CD8-positive, alpha-beta memory T cell (primary cell): ENCODE data around the gene TMCO2. TPM values are rescaled to one million over a fixed set of nuclear protein-coding genes. Genes with fewer than 3 reads are reported as not detected.
A peak's percentile ranks its signal among the peaks of the same experiment; 100 is the strongest.
"Not testable (repeated sequence)": the region's sequence is repeated elsewhere in the genome, so short reads cannot be mapped to it uniquely, and the experiment has no call there.

Source experiments
- CTCF ChIA-PET: fragments of 350-600 bp; sonication (Branson Sonifier 250); formaldehyde crosslinking; loops from one replicate; lab custom pipeline; 2021; ENCODE audit warnings: antibody characterized with exemption; lab: Charles Lee
- POLR2A ChIA-PET: fragments of 350-600 bp; sonication (Branson Sonifier 250); formaldehyde crosslinking; loops from one replicate; lab custom pipeline; 2021; ENCODE audit warnings: antibody characterized with exemption; lab: Charles Lee
- DNase-seq, 5 donors: peaks; one replicate each; pipeline versions ENCODE4 v3.0.0 to v3.0.0-alpha.2; 2020 to 2022; ENCODE audit warnings: mixed read lengths in 1 of 5
- H3K27ac ChIP-seq: one replicate; pipeline ENCODE4 v1.7.0; 2013; ENCODE audit warnings: low read depth, mild to moderate bottlenecking, low read length, moderate library complexity
- H3K27me3 ChIP-seq: 2 replicates; pipeline ENCODE4 v1.7.0; 2013; ENCODE audit warnings: low read length, mild to moderate bottlenecking; ENCODE audit not compliant: insufficient read depth, poor library complexity, severe bottlenecking
- H3K36me3 ChIP-seq: 2 replicates; pipeline ENCODE4 v1.7.0; 2013; ENCODE audit warnings: mild to moderate bottlenecking, low read length, moderate library complexity; ENCODE audit not compliant: insufficient read depth
- H3K4me1 ChIP-seq: 2 replicates; pipeline ENCODE4 v1.7.0; 2013; ENCODE audit warnings: mild to moderate bottlenecking, low read length, moderate library complexity; ENCODE audit not compliant: insufficient read depth
- H3K4me3 ChIP-seq: 2 replicates; pipeline ENCODE4 v1.7.0; 2013; ENCODE audit warnings: mild to moderate bottlenecking, low read length
- H3K9me3 ChIP-seq: 2 replicates; pipeline ENCODE4 v1.7.0; 2013; ENCODE audit warnings: mild to moderate bottlenecking, low read length
- H3K27ac Mint-ChIP-seq, 8 donors: one replicate each; pipeline ENCODE4 v1.8.0; 2020 to 2021; ENCODE audit warnings: mixed read lengths in 8 of 8, mild to moderate bottlenecking in 6 of 8, inconsistent platforms in 3 of 8, moderate library complexity in 3 of 8
- H3K27me3 Mint-ChIP-seq, 2 donors: one replicate each; pipeline ENCODE4 v1.8.0; 2020 to 2021; ENCODE audit warnings: mixed read lengths in 2 of 2, mild to moderate bottlenecking in 1 of 2, moderate library complexity in 1 of 2
- H3K36me3 Mint-ChIP-seq, 3 donors: one replicate each; pipeline ENCODE4 v1.8.0; 2020 to 2021; ENCODE audit warnings: mixed read lengths in 3 of 3, inconsistent platforms in 1 of 3, mild to moderate bottlenecking in 1 of 3
- H3K4me1 Mint-ChIP-seq, 3 donors: one replicate each; pipeline ENCODE4 v1.8.0; 2020 to 2021; ENCODE audit warnings: mixed read lengths in 3 of 3, inconsistent platforms in 1 of 3, mild to moderate bottlenecking in 1 of 3
- H3K4me3 Mint-ChIP-seq, 7 donors: one replicate each; pipeline ENCODE4 v1.8.0; 2020 to 2021; ENCODE audit warnings: mixed read lengths in 7 of 7, mild to moderate bottlenecking in 6 of 7, moderate library complexity in 4 of 7, inconsistent platforms in 2 of 7
- H3K9me3 Mint-ChIP-seq, 5 donors: one replicate each; pipeline ENCODE4 v1.8.0; 2020 to 2022; ENCODE audit warnings: mixed read lengths in 5 of 5, mild to moderate bottlenecking in 3 of 5, moderate library complexity in 2 of 5, inconsistent platforms in 1 of 5
- polyA plus RNA-seq: library from polyadenylated mRNA; unstranded; fragments of 300-500 nt; fragmentation: Illumina TruSeq; gene quantifications from one replicate; pipeline ENCODE4 v1.2.3, GENCODE V29; 2021
- total RNA-seq, 2 experiments: library from RNA; stranded (reverse); gene quantifications; one replicate each; pipeline ENCODE4 v1.2.3, GENCODE V29; 2021

The TMCO2 gene
- total RNA-seq = not detected
- not detected for polyA plus RNA-seq

DNA sequence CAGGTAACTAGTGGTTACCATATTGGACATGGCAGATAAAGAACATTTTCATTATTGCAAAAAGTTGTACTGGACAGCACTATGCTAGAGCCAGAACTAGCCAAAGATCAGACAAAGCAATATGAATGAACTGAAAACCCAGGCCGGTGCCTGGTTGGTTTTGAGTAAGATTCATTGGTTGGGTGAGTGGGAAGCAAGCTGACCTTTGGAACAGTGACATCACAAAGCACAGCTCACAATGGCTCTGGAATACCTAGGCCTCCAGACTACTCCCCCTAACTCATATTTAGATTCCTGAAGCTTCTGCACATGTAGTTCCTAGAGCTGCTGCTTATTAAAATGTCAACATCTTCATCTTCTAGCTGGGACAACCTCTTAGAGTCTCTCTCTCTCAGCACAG lies at the start of gene TMCO2:
Gene TMCO2 (plus strand): TSS at position 283 of the 400 bp plus-strand sequence. CDS start 57 bp downstream, at position 340.
- H3K4me1 Mint-ChIP-seq = peaks cover 8 to 21% (median 9%) of the 10 kb centered on the region in 3 donors
- H3K27me3 ChIP-seq = no peaks in the 10 kb centered on the region
- POLR2A ChIA-PET = no interaction called here
- H3K4me1 ChIP-seq = no peaks in the 10 kb centered on the region
- no peak within 1 kb of the TSS for H3K27ac ChIP-seq
- H3K27ac Mint-ChIP-seq = no peak within 1 kb of the TSS
- no peak within 1 kb of the TSS for H3K4me3 ChIP-seq
- no peaks in the 10 kb centered on the region for H3K27me3 Mint-ChIP-seq
- no peaks in the 10 kb centered on the region for H3K36me3 ChIP-seq
- no peaks in the 10 kb centered on the region for H3K36me3 Mint-ChIP-seq
- DNase-seq = no peak
- CTCF ChIA-PET = interaction anchor here (1.3 kb wide), 1 partner anchor 10 kb away, joined by 3 read pairs; no protein-coding TSS in a partner anchor
- H3K9me3 ChIP-seq = no peaks in the 10 kb centered on the region
- no peak within 1 kb of the TSS for H3K4me3 Mint-ChIP-seq
- H3K9me3 Mint-ChIP-seq = no peaks in the 10 kb centered on the region

DNA sequence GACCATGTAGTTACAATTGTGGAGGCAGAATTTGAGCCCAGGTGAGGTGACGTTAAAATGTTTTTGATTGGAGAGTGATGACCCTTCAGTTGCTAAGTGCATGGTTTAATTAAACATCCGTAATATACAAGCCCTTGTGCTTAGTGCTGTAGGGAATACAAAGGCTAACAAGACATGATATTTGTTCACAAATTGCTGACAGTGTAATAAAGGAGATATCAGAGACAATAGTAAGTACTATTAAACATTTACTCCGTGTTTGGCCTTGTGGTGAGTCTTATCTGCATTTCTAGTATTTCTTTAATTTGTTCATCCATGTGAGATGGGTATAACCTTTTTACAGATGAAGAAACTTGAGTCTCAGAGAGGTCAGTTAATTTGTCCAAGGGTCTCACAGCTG lies 48.6 kb upstream of the TMCO2 start:
- peaks cover 10% of the 10 kb centered on the region for H3K36me3 ChIP-seq
- ChIA-PET CTCF (interaction anchor here (2.6 kb wide), 1 partner anchor 13 kb away, joined by 7 read pairs; no protein-coding TSS in a partner anchor), POLR2A (no interaction called here)
- Mint-ChIP-seq H3K9me3 (no peaks in the 10 kb centered on the region), H3K4me1 (peaks cover 8 to 11% (median 9%) of the 10 kb centered on the region in 3 donors), H3K4me3 (no peak overlapping the region), H3K27ac (peak overlapping the region in 1 of 8 donors; percentile 6), H3K36me3 (peaks cover 4 to 59% (median 13%) of the 10 kb centered on the region in 3 donors), H3K27me3 (no peaks in the 10 kb centered on the region)
- H3K27me3 ChIP-seq = no peaks in the 10 kb centered on the region
- DNase-seq = no peak
- H3K4me1 ChIP-seq = no peaks in the 10 kb centered on the region
- H3K9me3 ChIP-seq = no peaks in the 10 kb centered on the region
- H3K27ac ChIP-seq = no peak overlapping the region
- no peak overlapping the region for H3K4me3 ChIP-seq

DNA sequence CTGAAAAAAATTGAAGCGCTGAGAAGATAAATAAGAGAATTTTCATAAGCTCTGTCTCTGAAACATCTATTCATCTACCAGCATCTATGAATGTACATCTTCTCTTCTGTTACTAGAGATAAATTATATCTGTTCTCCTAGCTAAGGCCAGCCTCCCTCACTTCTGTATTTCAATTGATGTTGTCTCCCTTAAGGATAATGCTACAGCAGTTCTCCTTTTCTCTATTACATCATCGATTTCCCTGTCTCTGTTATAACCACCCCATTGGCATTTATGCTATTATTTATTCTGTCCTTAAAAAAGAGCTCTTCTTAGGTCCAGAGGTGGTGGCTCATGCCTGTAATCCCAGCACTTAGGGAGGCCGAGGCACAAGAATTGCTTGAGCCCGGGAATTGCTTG lies 42.9 kb upstream of the TMCO2 start:
- Mint-ChIP-seq H3K4me3 (no peak overlapping the region), H3K9me3 (no peaks in the 10 kb centered on the region), H3K27ac (peak overlapping the region in 1 of 8 donors; percentile 51), H3K36me3 (peaks cover 8 to 68% (median 18%) of the 10 kb centered on the region in 3 donors), H3K27me3 (peaks cover 0 to 2% of the 10 kb centered on the region in 2 donors), H3K4me1 (peaks cover 15 to 34% (median 15%) of the 10 kb centered on the region in 3 donors)
- Histone ChIP-seq H3K4me1 (no peaks in the 10 kb centered on the region), H3K27me3 (no peaks in the 10 kb centered on the region), H3K4me3 (no peak overlapping the region), H3K9me3 (no peaks in the 10 kb centered on the region), H3K36me3 (peaks cover 25% of the 10 kb centered on the region), H3K27ac (no peak overlapping the region)
- ChIA-PET POLR2A (no interaction called here), CTCF (interaction anchor here (1.0 to 2.1 kb wide), 2 partner anchors 61 to 110 kb away, joined by 3 to 9 read pairs; no protein-coding TSS in a partner anchor)
- no peak for DNase-seq

DNA sequence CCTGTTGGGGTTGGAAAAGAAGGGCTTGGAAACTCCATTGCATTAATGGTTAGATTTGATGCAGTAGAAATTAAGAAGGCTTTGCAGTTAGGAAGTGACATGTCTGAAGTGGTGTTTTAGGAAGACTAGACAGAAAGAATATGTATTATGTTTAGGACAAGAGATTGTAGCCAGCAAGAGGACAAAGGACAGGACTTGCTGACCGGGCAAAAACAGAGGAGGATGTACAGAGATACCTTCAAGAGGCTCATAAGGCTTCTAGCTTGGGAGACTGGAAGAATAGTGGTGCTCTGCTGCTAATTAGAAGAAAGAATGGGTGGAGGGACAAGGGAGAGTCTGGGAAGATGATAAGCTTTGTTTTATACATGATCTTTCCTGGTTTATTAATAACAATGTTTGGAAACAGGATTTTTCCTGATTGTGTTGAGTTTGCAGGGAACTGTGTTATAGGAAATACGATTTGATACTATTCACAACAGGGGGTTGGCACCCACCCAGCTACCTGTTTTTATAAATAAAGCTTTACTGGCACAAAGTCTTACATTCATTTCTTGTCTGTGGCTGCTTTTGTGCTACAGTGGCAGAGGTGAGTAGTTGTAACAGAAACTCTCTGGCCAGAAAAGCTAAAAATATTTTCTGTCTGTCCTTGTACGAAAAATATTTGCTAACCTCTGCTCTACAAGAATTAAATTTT lies 37.1 kb upstream of the TMCO2 start:
- no peaks in the 10 kb centered on the region for H3K9me3 ChIP-seq
- no peaks in the 10 kb centered on the region for H3K4me1 ChIP-seq
- DNase-seq = no peak
- no peak overlapping the region for H3K27ac ChIP-seq
- ChIA-PET POLR2A (no interaction called here), CTCF (interaction anchor here (1.6 kb wide), 1 partner anchor 9 kb away, joined by 4 read pairs; no protein-coding TSS in a partner anchor)
- peak overlapping the region in 4 of 8 donors; percentile 3 to 24 (median 12) for H3K27ac Mint-ChIP-seq
- H3K9me3 Mint-ChIP-seq = no peaks in the 10 kb centered on the region
- H3K4me3 Mint-ChIP-seq = no peak overlapping the region
- H3K36me3 ChIP-seq = peaks cover 30% of the 10 kb centered on the region
- H3K27me3 ChIP-seq = no peaks in the 10 kb centered on the region
- H3K36me3 Mint-ChIP-seq = peaks cover 3 to 75% (median 27%) of the 10 kb centered on the region in 3 donors
- H3K4me1 Mint-ChIP-seq = peaks cover 10 to 31% (median 28%) of the 10 kb centered on the region in 3 donors
- no peak overlapping the region for H3K4me3 ChIP-seq
- H3K27me3 Mint-ChIP-seq = no peaks in the 10 kb centered on the region

DNA sequence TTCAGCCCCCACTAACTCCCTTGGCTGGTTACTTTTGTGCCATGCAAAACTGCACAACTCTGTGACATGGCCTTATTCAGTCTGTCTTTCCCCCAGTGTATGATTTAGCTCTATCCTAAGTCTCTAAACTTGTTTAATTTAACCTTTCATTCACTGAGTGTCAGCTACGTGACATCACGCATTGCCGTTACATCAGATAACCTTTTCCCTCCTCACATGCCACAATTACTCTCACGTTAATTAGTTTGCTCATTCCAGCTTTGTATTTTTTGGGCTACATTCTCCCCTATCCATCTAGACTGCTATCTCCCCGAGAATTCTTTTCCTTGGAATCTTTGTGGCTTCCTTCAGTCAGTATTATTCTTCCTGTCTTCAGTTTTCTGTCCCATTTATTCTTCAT lies 29.4 kb upstream of the TMCO2 start:
- Mint-ChIP-seq H3K4me3 (no peak overlapping the region), H3K36me3 (peaks cover 0 to 47% (median 13%) of the 10 kb centered on the region in 3 donors), H3K4me1 (peaks cover 5 to 15% (median 13%) of the 10 kb centered on the region in 3 donors), H3K27ac (peak overlapping the region in 1 of 8 donors; percentile 26), H3K27me3 (no peaks in the 10 kb centered on the region), H3K9me3 (no peaks in the 10 kb centered on the region)
- H3K27me3 ChIP-seq = no peaks in the 10 kb centered on the region
- POLR2A ChIA-PET = no interaction called here
- no peaks in the 10 kb centered on the region for H3K4me1 ChIP-seq
- no peak for DNase-seq
- H3K9me3 ChIP-seq = no peaks in the 10 kb centered on the region
- H3K36me3 ChIP-seq = no peaks in the 10 kb centered on the region
- no peak overlapping the region for H3K27ac ChIP-seq
- H3K4me3 ChIP-seq = no peak overlapping the region
- CTCF ChIA-PET = interaction anchor here (1.9 kb wide), 1 partner anchor 8 kb away, joined by 4 read pairs; no protein-coding TSS in a partner anchor

DNA sequence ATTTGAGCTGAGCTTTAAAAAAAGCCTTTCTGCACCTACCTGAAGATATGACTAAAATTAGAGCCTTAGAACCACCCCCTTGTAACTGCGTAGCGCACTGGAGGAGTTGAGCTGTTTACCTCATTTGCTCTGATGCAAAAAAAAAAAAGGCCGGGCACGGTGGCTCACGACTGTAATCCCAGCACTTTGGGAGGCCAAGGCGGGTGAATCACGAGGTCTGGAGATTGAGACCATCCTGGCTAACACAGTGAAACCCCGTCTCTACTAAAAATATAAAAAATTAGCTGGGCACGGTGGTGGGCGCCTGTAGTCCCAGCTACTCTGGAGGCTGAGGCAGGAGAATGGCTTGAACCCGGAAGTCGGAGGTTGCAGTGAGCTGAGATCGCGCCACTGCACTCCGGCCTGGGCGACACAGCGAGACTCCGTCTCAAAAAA lies 26.2 kb upstream of the TMCO2 start:
- H3K4me3 ChIP-seq, H3K9me3 Mint-ChIP-seq, H3K9me3 ChIP-seq, DNase-seq, H3K36me3 ChIP-seq, POLR2A ChIA-PET, H3K27me3 ChIP-seq, H3K4me3 Mint-ChIP-seq, H3K27ac Mint-ChIP-seq, H3K4me1 ChIP-seq, H3K27me3 Mint-ChIP-seq: not testable (repeated sequence)
- CTCF ChIA-PET = interaction anchor here (0.7 kb wide), 2 partner anchors 9 to 68 kb away, joined by 3 to 4 read pairs; no protein-coding TSS in a partner anchor
- Mint-ChIP-seq H3K36me3 (peaks cover 0 to 40% (median 8%) of the 10 kb centered on the region in 3 donors), H3K4me1 (peaks cover 5 to 14% (median 13%) of the 10 kb centered on the region in 3 donors)
- H3K27ac ChIP-seq = peak overlapping the region; percentile 14

DNA sequence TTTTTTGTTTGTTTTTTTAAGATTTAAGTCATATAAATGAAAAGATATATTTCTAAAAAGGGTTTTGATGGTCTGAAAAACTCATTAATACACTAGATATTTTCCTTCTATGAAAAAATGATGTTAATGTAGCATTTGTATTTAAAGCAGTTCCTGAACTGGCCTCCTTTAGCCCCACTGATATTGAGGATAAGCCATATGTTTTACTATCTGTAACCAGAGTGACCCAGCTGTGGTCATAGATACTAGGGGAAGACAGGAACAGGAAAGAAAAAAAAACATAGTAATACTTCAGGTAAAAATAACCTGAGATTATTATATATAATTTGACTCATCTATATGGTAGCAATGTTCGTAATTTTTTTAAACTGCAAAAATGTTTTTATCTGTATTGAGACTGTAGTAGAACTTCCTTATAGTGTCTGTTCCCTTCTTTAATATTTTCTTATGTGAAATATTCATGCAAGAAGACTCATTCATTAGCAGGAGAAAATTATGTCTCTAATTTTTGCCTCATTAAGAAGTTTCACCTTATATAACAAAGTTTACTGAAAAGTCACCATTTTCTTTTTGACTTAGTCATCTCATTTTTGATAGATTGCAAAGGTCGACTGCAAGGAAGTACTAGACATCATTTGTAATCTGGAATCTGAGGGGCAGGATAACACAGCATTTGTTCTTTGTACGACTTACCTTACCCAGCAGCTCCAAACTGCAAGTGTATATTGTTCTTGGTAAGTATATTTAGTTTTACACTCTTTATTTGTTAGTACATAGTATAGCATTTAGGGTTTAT lies 25.6 kb upstream of the TMCO2 start:
- no peaks in the 10 kb centered on the region for H3K4me1 ChIP-seq
- H3K4me3 Mint-ChIP-seq = no peak overlapping the region
- H3K27me3 ChIP-seq = no peaks in the 10 kb centered on the region
- no peaks in the 10 kb centered on the region for H3K27me3 Mint-ChIP-seq
- H3K9me3 ChIP-seq = no peaks in the 10 kb centered on the region
- peaks cover 5 to 14% (median 13%) of the 10 kb centered on the region in 3 donors for H3K4me1 Mint-ChIP-seq
- ChIA-PET POLR2A (no interaction called here), CTCF (interaction anchor here (0.7 kb wide), 1 partner anchor 8 kb away, joined by 3 read pairs; no protein-coding TSS in a partner anchor)
- no peaks in the 10 kb centered on the region for H3K36me3 ChIP-seq
- DNase-seq = no peak
- no peak overlapping the region for H3K4me3 ChIP-seq
- peak overlapping the region in 2 of 8 donors; percentile 24 to 77 for H3K27ac Mint-ChIP-seq
- H3K36me3 Mint-ChIP-seq = peaks cover 0 to 36% (median 7%) of the 10 kb centered on the region in 3 donors
- no peaks in the 10 kb centered on the region for H3K9me3 Mint-ChIP-seq
- H3K27ac ChIP-seq = no peak overlapping the region
